HCT116 (cell line): Measurements from ENCODE around the gene RGS6. TPM values are rescaled to one million over a fixed set of nuclear protein-coding genes. Genes with fewer than 3 reads are reported as not detected.

Source experiments
- ATAC-seq: fragments of 200-7000 bp; cut with Tn5 transposase; 2 replicates; pipeline ENCODE4 v1.9.1; 2020; ENCODE audit warnings: mild to moderate bottlenecking, moderate library complexity
- BruUV-seq: library from RNA; stranded (reverse); fragments of 400-500 nt; replicated peaks from 2 replicates; lab custom pipeline; 2021; lab: Mats Ljungman, UMichigan
- CTCF ChIA-PET: fragments of 300-600 bp; sonication (Branson Sonifier 250); formaldehyde crosslinking; loops from one replicate; lab custom pipeline; 2021; ENCODE audit warnings: antibody characterized with exemption; lab: Charles Lee
- POLR2A ChIA-PET: fragments of 300-600, 350-600 bp; sonication (Branson Sonifier 250); formaldehyde crosslinking; loops from one replicate; lab custom pipeline; 2021; ENCODE audit warnings: antibody characterized with exemption; lab: Charles Lee
- RAD21 ChIA-PET, 2 experiments: fragments of 300-600 bp; sonication (Branson Sonifier 250); formaldehyde crosslinking; loops; one replicate each; lab custom pipeline; 2023; ENCODE audit warnings: low total read pairs in 2 of 2; ENCODE audit not compliant: uncharacterized antibody in 2 of 2, unreplicated experiment in 2 of 2, low non-redundant PET in 1 of 2; lab: Charles Lee
- DNase-seq: peaks from one replicate; pipeline ENCODE4 v3.0.0-alpha.2; 2010; ENCODE audit warnings: low read depth, low spot score
- H2AFZ ChIP-seq: fragments of 200-600 bp; shearing (Covaris generic), sonication (generic); 2 replicates; pipeline ENCODE4 v1.6.1; 2017; ENCODE audit warnings: low read depth, mixed run types, mixed read lengths, antibody characterized with exemption, low read length; ENCODE audit not compliant: poor library complexity, severe bottlenecking
- H3K27ac ChIP-seq: 2 replicates; pipeline ENCODE4 v1.5.1; 2012; ENCODE audit warnings: low read depth, low read length
- H3K27me3 ChIP-seq: fragments of 200-600 bp; sonication (generic); 2 replicates; pipeline ENCODE4 v1.6.1; 2016; ENCODE audit warnings: mixed run types, low read length, mixed read lengths; ENCODE audit not compliant: insufficient read depth
- H3K36me3 ChIP-seq, 2 experiments: fragments of 200-500 bp in 1 of 2; fragments of 200-600 bp in 1 of 2; sonication (Bioruptor generic) in 1 of 2; sonication (generic) in 1 of 2; 2 replicates each; pipeline versions ENCODE4 v1.5.1 to v1.6.1; 2014 to 2016; ENCODE audit warnings: low read length in 2 of 2, inconsistent platforms in 1 of 2, mixed read lengths in 1 of 2, mixed run types in 1 of 2; ENCODE audit not compliant: insufficient read depth in 2 of 2, control insufficient read depth in 1 of 2
- H3K4me1 ChIP-seq, 2 experiments: fragments of 200-600 bp in 1 of 2; sonication (generic) in 1 of 2; 2 replicates each; pipeline versions ENCODE4 v1.5.1 to v1.6.1; 2012 to 2017; ENCODE audit warnings: low read length in 2 of 2, inconsistent platforms in 1 of 2, mild to moderate bottlenecking in 1 of 2, mixed read lengths in 1 of 2, mixed run types in 1 of 2, moderate library complexity in 1 of 2; ENCODE audit not compliant: insufficient read depth in 2 of 2, control insufficient read depth in 1 of 2
- H3K4me2 ChIP-seq: fragments of 200-600 bp; sonication (generic); 2 replicates; pipeline ENCODE4 v1.6.1; 2017; ENCODE audit warnings: mixed run types, low read length, mixed read lengths
- H3K4me3 ChIP-seq, 2 experiments: fragments of 200-600 bp in 1 of 2; sonication (generic) in 1 of 2; replicated peaks in 1 of 2; 2 replicates each; pipeline ENCODE4 v1.5.1; 2011 to 2016; ENCODE audit warnings: low read length in 2 of 2, control low read depth in 1 of 2, low read depth in 1 of 2, mild to moderate bottlenecking in 1 of 2, mixed read lengths in 1 of 2, mixed run types in 1 of 2
- H3K79me2 ChIP-seq: fragments of 200-600 bp; sonication (generic); 2 replicates; pipeline ENCODE4 v1.6.1; 2017; ENCODE audit warnings: mild to moderate bottlenecking, mixed run types, low read length, moderate library complexity, mixed read lengths; ENCODE audit not compliant: insufficient read depth
- H3K9ac ChIP-seq: fragments of 200-600 bp; sonication (generic); 2 replicates; pipeline ENCODE4 v1.6.1; 2016; ENCODE audit warnings: low read length, mixed read lengths
- H3K9me2 ChIP-seq: fragments of 200-600 bp; sonication (generic), shearing (Covaris generic); 2 replicates; pipeline ENCODE4 v1.6.1; 2017; ENCODE audit warnings: mixed run types, mild to moderate bottlenecking, moderate library complexity; ENCODE audit not compliant: insufficient read depth
- H3K9me3 ChIP-seq, 2 experiments: fragments of 200-500 bp in 1 of 2; fragments of 200-600 bp in 1 of 2; sonication (Bioruptor generic) in 1 of 2; sonication (generic) in 1 of 2; 2 replicates each; pipeline ENCODE4 v1.6.1; 2014 to 2017; ENCODE audit warnings: low read length in 2 of 2, mixed read lengths in 2 of 2, inconsistent platforms in 1 of 2, low read depth in 1 of 2, mild to moderate bottlenecking in 1 of 2, mixed run types in 1 of 2, moderate library complexity in 1 of 2; ENCODE audit not compliant: control insufficient read depth in 1 of 2, insufficient read depth in 1 of 2
- H4K20me1 ChIP-seq: fragments of 200-600 bp; sonication (generic), shearing (Covaris generic); 2 replicates; pipeline ENCODE4 v1.6.1; 2017; ENCODE audit warnings: mixed run types, mild to moderate bottlenecking, moderate library complexity; ENCODE audit not compliant: insufficient read depth
- CEBPB ChIP-seq: IDR thresholded peaks from 2 replicates; pipeline ENCODE4 v1.6.1; 2012; ENCODE audit warnings: low read depth
- CTCF ChIP-seq, 3 experiments: fragments of 200-600 bp in 1 of 3; sonication (generic) in 1 of 3; IDR thresholded peaks in 2 of 3; conservative IDR thresholded peaks in 1 of 3; 2 replicates each; pipeline ENCODE4 v1.5.1; 2012 to 2017; ENCODE audit warnings: low read depth in 2 of 3, low read length in 2 of 3, antibody characterized with exemption in 1 of 3, borderline replicate concordance in 1 of 3, control low read depth in 1 of 3, mild to moderate bottlenecking in 1 of 3, mixed read lengths in 1 of 3, mixed run types in 1 of 3, moderate library complexity in 1 of 3; ENCODE audit not compliant: insufficient read depth in 1 of 3
- EGR1 ChIP-seq: IDR thresholded peaks from 2 replicates; pipeline ENCODE4 v1.6.1; 2012; ENCODE audit warnings: low read depth
- ELF1 ChIP-seq: IDR thresholded peaks from 2 replicates; pipeline ENCODE4 v1.6.1; 2012; ENCODE audit warnings: low read depth, borderline replicate concordance
- EZH2 ChIP-seq: fragments of 200-600 bp; sonication (generic); IDR thresholded peaks from 2 replicates; pipeline ENCODE4 v1.6.1; 2017; ENCODE audit warnings: antibody characterized with exemption, mixed run types
- EZH2phosphoT487 ChIP-seq: fragments of 200-600 bp; IDR thresholded peaks from 2 replicates; pipeline ENCODE4 v1.6.1; 2018; ENCODE audit warnings: antibody characterized with exemption, borderline replicate concordance
- POLR2A ChIP-seq: IDR thresholded peaks from 2 replicates; pipeline ENCODE4 v1.7.0; 2011; ENCODE audit warnings: borderline replicate concordance; ENCODE audit not compliant: insufficient read depth, insufficient read length; ENCODE audit errors: extremely low read depth
- RAD21 ChIP-seq: IDR thresholded peaks from 2 replicates; pipeline ENCODE4 v1.6.1; 2012; ENCODE audit warnings: low read depth, mild to moderate bottlenecking
- REST ChIP-seq: IDR thresholded peaks from 2 replicates; pipeline ENCODE4 v1.6.1; 2012; ENCODE audit warnings: low read depth
- SP1 ChIP-seq: IDR thresholded peaks from 2 replicates; pipeline ENCODE4 v1.6.1; 2012; ENCODE audit warnings: low read depth
- ZBTB33 ChIP-seq: IDR thresholded peaks from 2 replicates; pipeline ENCODE4 v1.6.1; 2011; ENCODE audit warnings: mild to moderate bottlenecking, low read length, moderate library complexity; ENCODE audit not compliant: insufficient replicate concordance; ENCODE audit errors: extremely low read depth
- intact Hi-C: fragments of 100-400 bp; cut with micrococcal nuclease; formaldehyde crosslinking; loops from 2 replicates; pipeline ENCODE4 v1.10.0; 2022
- total RNA-seq: library from RNA; stranded (reverse); gene quantifications from one replicate; pipeline ENCODE4 v1.2.1, GENCODE V29; 2021; ENCODE audit not compliant: unreplicated experiment

RGS6 gene
- total RNA-seq, 1 experiment from 2014 or later, result 4.7 TPM

- DNase-seq (no peak), ATAC-seq (no peak)
- Histone ChIP-seq H3K27me3 (no peaks in the 10 kb centered on the region), H3K9me2 (no peaks in the 10 kb centered on the region), H3K79me2 (no peaks in the 10 kb centered on the region), H2AFZ (no peak overlapping the region), H3K4me3 (no peak overlapping the region), H3K9me3 (no peaks in the 10 kb centered on the region), H3K9ac (no peak overlapping the region), H3K27ac (no peak overlapping the region), H3K4me2 (no peak overlapping the region), H3K4me1 (no peaks in the 10 kb centered on the region), H3K36me3 (no peaks in the 10 kb centered on the region), H4K20me1 (no peaks in the 10 kb centered on the region)
- TF ChIP-seq ELF1 (no peak), EZH2phosphoT487 (no peak), EGR1 (no peak), EZH2 (no peak), POLR2A (no peak), CTCF (IDR thresholded peaks at IDR 0.05 in 2 of 3, conservative IDR thresholded peaks at IDR 0.05 in 1 of 3; ENCODE audit: borderline replicate concordance in 1 of 3, insufficient read depth in 1 of 3, low read depth in 2 of 3, low read length in 2 of 3) (no peak), SP1 (no peak), CEBPB (no peak), ZBTB33 (no peak), REST (no peak), RAD21 (no peak)
- BruUV-seq, result no TSS peak
- ChIA-PET RAD21 (no interaction called here), CTCF (no interaction called here), POLR2A (no interaction called here)
- intact Hi-C loops, result no loop called here
Observed at GRCh38 chr14:72165229-72165698, 233.0 kb downstream of the RGS6 start.
